ENCODE data around the gene ADAMTS6. TPM values are rescaled to one million over a fixed set of nuclear protein-coding genes. Genes with fewer than 3 reads are reported as not detected.

ADAMTS6 gene
- total and polyA plus RNA-seq, 2 of the 13 experiments (the other 11 are each of a cell fraction or from before 2014, with no cell fraction given) = 3.1 to 8.2 TPM

DNA sequence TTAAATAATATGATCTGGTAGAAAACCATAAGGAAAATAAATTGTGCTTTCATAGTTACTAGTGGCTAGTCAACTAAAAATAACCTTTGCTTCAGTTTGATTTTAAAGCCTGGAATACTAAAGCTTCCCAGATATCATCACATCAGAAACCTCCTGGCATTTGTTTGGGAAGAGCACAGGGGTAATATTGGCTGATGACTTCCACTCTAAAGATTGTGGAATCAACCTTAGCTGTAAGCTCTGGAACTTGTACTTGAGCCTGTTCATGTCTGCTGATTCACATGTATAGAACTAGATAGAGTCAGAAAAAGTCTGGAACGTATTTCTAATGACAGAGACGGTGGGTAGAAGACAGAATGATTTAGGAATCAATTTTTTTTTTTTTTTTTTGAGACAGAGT lies 367.9 kb downstream of the ADAMTS6 start:
- POLR2A ChIA-PET = no interaction called here

DNA sequence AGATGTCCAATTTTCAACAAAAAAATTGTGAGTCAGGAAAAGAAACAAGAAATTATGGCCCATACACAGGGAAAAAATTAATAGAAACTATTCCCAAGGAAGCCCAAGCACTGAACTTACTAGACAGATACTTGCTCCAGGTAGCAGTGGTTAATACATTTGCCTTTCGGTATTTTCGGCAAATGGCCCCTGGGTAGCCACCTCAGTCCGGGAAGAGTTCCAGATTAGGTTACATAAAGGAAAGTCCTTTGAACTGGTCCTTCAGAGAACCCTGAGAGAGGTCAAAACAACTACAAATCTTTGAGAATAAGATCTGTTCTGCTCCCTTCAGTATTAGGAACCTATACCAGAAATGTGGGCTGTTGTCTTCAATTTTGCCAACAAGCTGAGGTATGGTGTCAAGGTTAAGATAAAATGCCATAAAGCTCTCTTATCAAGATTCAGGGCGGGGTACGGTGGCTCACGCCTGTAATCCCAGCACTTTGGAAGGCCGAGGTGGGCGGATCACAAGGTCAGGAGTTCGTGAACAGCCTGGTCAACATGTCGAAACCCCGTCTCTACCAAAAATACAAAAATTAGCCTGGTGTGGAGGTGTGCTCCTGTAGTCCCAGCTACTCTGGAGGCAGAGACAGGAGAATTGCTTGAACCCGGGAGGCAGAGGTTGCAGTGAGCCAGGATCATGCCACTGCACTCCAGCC lies 369.6 kb downstream of the ADAMTS6 start:
- no TSS peak for BruUV-seq (replicated peaks)
- DNase-seq (ENCODE audit: low spot score) = no peak
- no peak for TF ChIP-seq ZSCAN20 (CRISPR knock-in tag; IDR thresholded peaks at IDR 0.05; ENCODE audit: borderline replicate concordance)
- TF ChIP-seq ELF1 (CRISPR knock-in tag; IDR thresholded peaks at IDR 0.05) = no peak
- no peak for TF ChIP-seq ATF7 (IDR thresholded peaks at IDR 0.05)
- TF ChIP-seq ATF7 (CRISPR knock-in tag; IDR thresholded peaks at IDR 0.05) = no peak
- no peak for TF ChIP-seq ZNF260 (CRISPR knock-in tag; IDR thresholded peaks at IDR 0.05; ENCODE audit: borderline replicate concordance, low read depth)
- no peak for TF ChIP-seq POLR2A (IDR thresholded peaks at IDR 0.05; ENCODE audit: insufficient read depth in 1 of 2, low read depth in 2 of 2, low read length in 2 of 2)
- no peak for TF ChIP-seq HOXA9 (CRISPR knock-in tag; IDR thresholded peaks at IDR 0.05; ENCODE audit: borderline replicate concordance)
- TF ChIP-seq ZNF790 (CRISPR knock-in tag; IDR thresholded peaks at IDR 0.05; ENCODE audit: borderline replicate concordance) = no peak
- no peak for TF ChIP-seq EEA1 (CRISPR knock-in tag; IDR thresholded peaks at IDR 0.05; ENCODE audit: borderline replicate concordance)
- no peak for TF ChIP-seq TIGD3 (CRISPR knock-in tag; IDR thresholded peaks at IDR 0.05; ENCODE audit: borderline replicate concordance)
- TF ChIP-seq, protein P1, sequence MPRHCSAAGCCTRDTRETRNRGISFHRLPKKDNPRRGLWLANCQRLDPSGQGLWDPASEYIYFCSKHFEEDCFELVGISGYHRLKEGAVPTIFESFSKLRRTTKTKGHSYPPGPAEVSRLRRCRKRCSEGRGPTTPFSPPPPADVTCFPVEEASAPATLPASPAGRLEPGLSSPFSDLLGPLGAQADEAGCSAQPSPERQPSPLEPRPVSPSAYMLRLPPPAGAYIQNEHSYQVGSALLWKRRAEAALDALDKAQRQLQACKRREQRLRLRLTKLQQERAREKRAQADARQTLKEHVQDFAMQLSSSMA (CRISPR knock-in tag; IDR thresholded peaks at IDR 0.05) = no peak
- TF ChIP-seq NFATC3 (CRISPR knock-in tag; IDR thresholded peaks at IDR 0.05) = no peak
- TF ChIP-seq ZNF570 (CRISPR knock-in tag; IDR thresholded peaks at IDR 0.05; ENCODE audit: borderline replicate concordance) = no peak

More for the DNA sequence above, 367.9 kb downstream of the ADAMTS6 start:
- H3K9me3 ChIP-seq (ENCODE audit: low read length) = peaks cover 13% of the 10 kb centered on the region
- DNase-seq (ENCODE audit: low spot score) (no peak), FAIRE-seq (no peak), ATAC-seq (no peak)
- H3K79me2 ChIP-seq (ENCODE audit: insufficient read depth, low read length) = no peaks in the 10 kb centered on the region
- H4K20me1 ChIP-seq (ENCODE audit: insufficient read depth, low read length) = no peaks in the 10 kb centered on the region
- TF ChIP-seq FLYWCH1 (CRISPR knock-in tag; IDR thresholded peaks at IDR 0.05) (no peak), HMGA1 (CRISPR knock-in tag; conservative IDR thresholded peaks at IDR 0.05) (no peak), ZNF607 (CRISPR knock-in tag; IDR thresholded peaks at IDR 0.05; ENCODE audit: borderline replicate concordance) (no peak)
- TF ChIP-seq, protein P2, sequence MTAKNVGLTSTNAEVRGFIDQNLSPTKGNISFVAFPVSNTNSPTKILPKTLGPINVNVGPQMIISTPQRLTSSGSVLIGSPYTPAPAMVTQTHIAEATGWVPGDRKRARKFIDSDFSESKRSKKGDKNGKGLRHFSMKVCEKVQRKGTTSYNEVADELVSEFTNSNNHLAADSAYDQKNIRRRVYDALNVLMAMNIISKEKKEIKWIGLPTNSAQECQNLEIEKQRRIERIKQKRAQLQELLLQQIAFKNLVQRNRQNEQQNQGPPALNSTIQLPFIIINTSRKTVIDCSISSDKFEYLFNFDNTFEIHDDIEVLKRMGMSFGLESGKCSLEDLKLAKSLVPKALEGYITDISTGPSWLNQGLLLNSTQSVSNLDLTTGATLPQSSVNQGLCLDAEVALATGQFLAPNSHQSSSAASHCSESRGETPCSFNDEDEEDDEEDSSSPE (CRISPR knock-in tag; IDR thresholded peaks at IDR 0.05) = no peak
- no peak overlapping the region for H3K4me3 ChIP-seq (replicated peaks in 1 of 3; ENCODE audit: insufficient read depth in 1 of 3, low read depth in 2 of 3, low read length in 3 of 3)
- H3K27me3 ChIP-seq (ENCODE audit: control insufficient read depth in 1 of 2, insufficient read depth in 2 of 2, low read length in 2 of 2) = peaks cover 0 to 5% of the 10 kb centered on the region in 2 experiments; a peak in 2 of 5 replicates
- H2AFZ ChIP-seq (ENCODE audit: low read length) = no peak overlapping the region
- no peak overlapping the region for H3K27ac ChIP-seq (ENCODE audit: extremely low read length, insufficient read depth, low read length)
- peaks cover 9% of the 10 kb centered on the region for H3K4me1 ChIP-seq (ENCODE audit: insufficient read depth, low read length)
- in situ Hi-C loops (cut with HindIII; ENCODE audit: extremely low pct_ligation_motif_present, low pct_unique_long_range_greater_than_20kb) (no loop called here), intact Hi-C loops (cut with micrococcal nuclease; ENCODE audit: unreplicated experiment) (no loop called here)
- H3K9ac ChIP-seq (ENCODE audit: insufficient read depth, low read depth, low read length) = no peak overlapping the region
- CTCF ChIA-PET (ENCODE audit: low intra/inter-chr PET ratio, low total read pairs) = no interaction called here
- no peaks in the 10 kb centered on the region for H3K36me3 ChIP-seq (replicated peaks in 1 of 2; ENCODE audit: control insufficient read depth in 1 of 2, insufficient read depth in 2 of 2, low read length in 2 of 2)
- BruUV-seq (replicated peaks) = no TSS peak
- H3K4me2 ChIP-seq (ENCODE audit: low read depth, low read length) = no peak overlapping the region
- 2% methylated on average over 2 of the region's 2 CpGs for WGBS (ENCODE audit: low lambda C conversion rate)

More for the DNA sequence above, 369.6 kb downstream of the ADAMTS6 start:
- Histone ChIP-seq H3K9me3 (ENCODE audit: low read length) (peaks cover 1% of the 10 kb centered on the region), H3K27me3 (ENCODE audit: control insufficient read depth in 1 of 2, insufficient read depth in 2 of 2, low read length in 2 of 2) (peaks cover 0 to 5% of the 10 kb centered on the region in 2 experiments; a peak in 2 of 5 replicates), H3K4me3 (replicated peaks in 1 of 3; ENCODE audit: insufficient read depth in 1 of 3, low read depth in 2 of 3, low read length in 3 of 3) (no peak overlapping the region), H3K4me1 (ENCODE audit: insufficient read depth, low read length) (peaks cover 9% of the 10 kb centered on the region), H3K9ac (ENCODE audit: insufficient read depth, low read depth, low read length) (no peak overlapping the region), H3K27ac (ENCODE audit: extremely low read length, insufficient read depth, low read length) (no peak overlapping the region), H3K79me2 (ENCODE audit: insufficient read depth, low read length) (no peaks in the 10 kb centered on the region), H3K36me3 (replicated peaks in 1 of 2; ENCODE audit: control insufficient read depth in 1 of 2, insufficient read depth in 2 of 2, low read length in 2 of 2) (no peaks in the 10 kb centered on the region), H4K20me1 (ENCODE audit: insufficient read depth, low read length) (no peaks in the 10 kb centered on the region), H2AFZ (ENCODE audit: low read length) (no peak overlapping the region), H3K4me2 (ENCODE audit: low read depth, low read length) (no peak overlapping the region)
- FAIRE-seq (no peak), ATAC-seq (no peak)
- intact Hi-C loops (cut with micrococcal nuclease; ENCODE audit: unreplicated experiment) = no loop called here
- CTCF ChIA-PET (ENCODE audit: low intra/inter-chr PET ratio, low total read pairs) = no interaction called here
- POLR2A ChIA-PET = no interaction called here
- WGBS (ENCODE audit: low lambda C conversion rate) = 9% methylated on average over 12 of the region's 12 CpGs
- in situ Hi-C loops (cut with HindIII; ENCODE audit: extremely low pct_ligation_motif_present, low pct_unique_long_range_greater_than_20kb) = no loop called here
